ENCODE results near the gene ZFP92. TPM values are rescaled to one million over a fixed set of nuclear protein-coding genes. Genes with fewer than 3 reads are reported as not detected.
"Not testable (repeated sequence)": the region's sequence is repeated elsewhere in the genome, so short reads cannot be mapped to it uniquely, and the experiment has no call there.

Gene ZFP92
- total RNA-seq, 1 donor from 2014 or later, result 0.65 TPM

DNA sequence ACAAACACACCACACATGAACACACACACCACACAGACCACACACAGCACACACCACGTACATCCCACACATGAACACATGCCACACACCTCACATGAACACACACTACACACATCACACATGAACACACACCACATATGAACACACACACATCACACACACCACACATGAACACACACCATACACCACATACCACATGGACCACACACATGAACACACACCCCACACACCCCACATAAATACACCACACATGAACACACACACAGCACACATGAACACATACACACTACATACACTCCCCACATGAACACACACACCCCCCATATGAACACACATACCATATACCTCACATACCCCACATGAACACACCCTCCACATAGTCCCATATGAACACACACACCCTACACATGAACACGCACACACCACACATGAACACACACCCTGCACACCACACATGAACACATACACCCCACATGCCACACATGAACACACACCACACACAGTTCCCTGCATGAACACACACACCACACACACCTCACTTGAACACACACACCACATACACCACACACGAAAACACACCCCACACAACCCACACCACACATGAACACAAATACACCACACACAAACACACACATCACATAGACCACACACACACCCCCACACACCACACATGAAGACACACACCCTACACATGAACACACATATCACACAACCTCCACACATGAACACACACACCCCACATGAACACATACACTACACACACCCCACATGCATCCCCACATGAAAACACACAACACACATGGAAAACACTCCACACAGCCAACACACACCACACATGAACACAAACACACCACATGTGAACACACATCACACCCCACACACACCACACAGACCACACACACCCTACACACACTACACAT is 28.4 kb upstream of the ZFP92 start:
- DNase-seq (ENCODE audit: missing footprints) (no peak), ATAC-seq (no peak)
- intact Hi-C loops (cut with DNase I), result no loop called here

DNA sequence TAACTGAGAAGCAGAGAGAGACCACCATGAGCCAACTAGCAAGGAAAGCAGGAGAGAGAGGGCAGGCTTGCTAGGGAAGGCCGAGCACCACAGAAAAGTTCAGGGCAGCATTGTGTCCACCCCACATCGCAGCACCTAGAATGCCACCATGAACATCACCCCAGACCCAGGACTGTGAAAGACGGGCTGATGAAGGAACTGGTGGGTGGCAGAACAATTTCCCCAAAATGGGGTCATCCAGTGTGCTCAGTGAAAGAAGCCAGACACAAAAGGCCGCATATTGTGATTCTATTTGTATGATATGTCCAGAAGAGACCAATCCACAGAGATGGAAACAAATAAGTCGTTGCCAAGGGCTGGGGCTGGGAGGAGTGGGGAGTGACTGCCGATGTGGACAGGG is 26.9 kb upstream of the ZFP92 start:
- DNase-seq (ENCODE audit: missing footprints), result no peak
- ATAC-seq, result no peak
- intact Hi-C loops (cut with DNase I), result no loop called here

DNA sequence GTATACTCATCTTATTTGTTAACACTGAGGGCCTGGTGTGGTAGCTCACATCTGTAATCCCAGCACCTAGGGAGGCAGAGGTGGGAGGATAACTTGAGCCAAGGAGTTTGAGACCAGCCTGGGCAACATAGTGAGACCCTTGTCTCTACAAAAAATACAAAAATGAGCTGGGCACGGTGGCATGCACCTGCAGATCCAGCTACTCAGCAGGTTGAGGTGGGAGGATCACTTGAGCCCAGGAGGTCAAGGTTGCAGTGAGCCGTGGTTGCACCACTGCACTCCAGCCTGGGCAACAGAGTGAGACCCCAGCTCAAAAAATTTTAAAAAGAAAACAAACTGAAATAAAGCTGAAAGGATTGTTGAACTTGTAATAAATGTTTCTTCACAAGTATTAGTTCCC is 26.3 kb upstream of the ZFP92 start:
- ATAC-seq; DNase-seq (ENCODE audit: missing footprints); intact Hi-C loops (cut with DNase I): not testable (repeated sequence)

DNA sequence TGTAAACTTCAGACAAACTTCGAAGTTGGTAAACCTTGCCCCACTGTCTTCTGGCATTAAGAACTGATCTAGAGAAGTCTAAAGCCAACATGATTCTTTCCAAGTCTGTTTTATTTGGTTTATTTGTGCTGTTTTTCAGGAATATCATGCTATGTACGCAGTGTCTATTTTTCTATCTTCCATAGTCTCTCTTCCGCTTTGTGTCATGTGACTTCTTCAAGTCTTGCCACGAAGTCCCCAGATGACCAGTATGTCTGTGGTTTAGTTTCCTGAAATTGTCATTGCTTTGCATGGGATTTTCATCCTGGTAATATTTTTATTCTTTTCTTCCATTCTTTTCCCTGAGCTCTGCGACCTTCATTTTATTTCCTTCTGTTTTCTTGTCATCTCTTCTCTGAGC is 25.2 kb upstream of the ZFP92 start:
- DNase-seq (ENCODE audit: missing footprints), result no peak
- intact Hi-C loops (cut with DNase I), result no loop called here
- ATAC-seq, result no peak

DNA sequence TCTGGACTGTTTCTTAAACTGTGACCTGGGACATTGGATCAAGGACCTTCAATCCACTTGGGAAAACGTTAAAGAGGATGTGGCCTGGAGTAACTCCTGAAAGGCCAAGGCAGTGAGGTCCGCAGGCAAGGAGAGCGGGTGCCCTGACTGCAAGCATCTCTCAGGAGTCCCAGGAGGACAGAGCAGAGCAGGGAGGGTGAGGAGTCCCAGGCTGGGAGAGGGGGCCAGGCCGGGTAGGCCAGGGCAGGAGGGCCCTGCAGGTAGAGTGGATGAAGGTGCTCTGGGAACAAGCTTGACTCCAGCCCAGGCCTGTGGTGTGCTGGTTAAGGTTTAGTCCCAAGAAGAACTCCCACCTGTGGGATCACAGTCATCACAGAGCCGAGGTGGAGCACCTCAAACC is 23.9 kb upstream of the ZFP92 start:
- intact Hi-C loops (cut with DNase I), result no loop called here
- ATAC-seq (no peak), DNase-seq (ENCODE audit: missing footprints) (no peak)

DNA sequence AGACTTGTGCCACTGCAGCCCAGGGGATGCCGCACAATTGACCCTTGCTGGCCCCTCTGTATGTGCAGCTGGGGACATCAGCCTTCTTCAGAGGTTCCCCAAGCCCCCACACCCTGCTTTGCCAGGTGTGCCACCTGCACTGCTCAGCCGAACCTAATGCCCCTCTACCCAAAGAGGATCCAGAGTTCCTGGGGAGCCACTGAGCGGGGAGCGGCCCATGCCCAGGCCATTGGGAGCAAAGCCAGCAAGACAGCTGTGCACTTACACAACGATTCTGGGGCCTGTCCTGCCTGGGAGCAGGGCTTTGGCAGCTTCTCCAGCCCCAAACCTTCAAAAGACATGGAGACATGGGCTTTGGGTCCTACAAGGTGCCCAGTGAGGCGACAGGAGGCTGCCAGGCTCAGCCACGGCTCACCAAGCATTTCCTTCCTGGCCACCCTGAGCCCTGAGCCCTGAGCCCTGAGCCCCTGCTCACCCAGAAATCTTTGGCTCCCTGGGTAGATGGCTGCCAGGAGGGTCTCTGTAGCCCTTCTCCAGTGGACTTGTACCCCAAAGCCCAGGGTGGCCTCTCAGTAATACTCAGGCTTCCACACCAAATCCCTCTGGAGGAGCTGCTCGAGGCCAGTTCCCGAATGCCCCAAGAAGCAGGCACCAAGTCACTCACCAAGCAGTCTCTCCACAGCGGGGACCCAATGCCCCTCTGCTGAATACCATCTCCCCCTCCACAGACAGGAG is 23.1 kb upstream of the ZFP92 start:
- ATAC-seq (no peak), DNase-seq (ENCODE audit: missing footprints) (no peak)
- intact Hi-C loops (cut with DNase I), result no loop called here

DNA sequence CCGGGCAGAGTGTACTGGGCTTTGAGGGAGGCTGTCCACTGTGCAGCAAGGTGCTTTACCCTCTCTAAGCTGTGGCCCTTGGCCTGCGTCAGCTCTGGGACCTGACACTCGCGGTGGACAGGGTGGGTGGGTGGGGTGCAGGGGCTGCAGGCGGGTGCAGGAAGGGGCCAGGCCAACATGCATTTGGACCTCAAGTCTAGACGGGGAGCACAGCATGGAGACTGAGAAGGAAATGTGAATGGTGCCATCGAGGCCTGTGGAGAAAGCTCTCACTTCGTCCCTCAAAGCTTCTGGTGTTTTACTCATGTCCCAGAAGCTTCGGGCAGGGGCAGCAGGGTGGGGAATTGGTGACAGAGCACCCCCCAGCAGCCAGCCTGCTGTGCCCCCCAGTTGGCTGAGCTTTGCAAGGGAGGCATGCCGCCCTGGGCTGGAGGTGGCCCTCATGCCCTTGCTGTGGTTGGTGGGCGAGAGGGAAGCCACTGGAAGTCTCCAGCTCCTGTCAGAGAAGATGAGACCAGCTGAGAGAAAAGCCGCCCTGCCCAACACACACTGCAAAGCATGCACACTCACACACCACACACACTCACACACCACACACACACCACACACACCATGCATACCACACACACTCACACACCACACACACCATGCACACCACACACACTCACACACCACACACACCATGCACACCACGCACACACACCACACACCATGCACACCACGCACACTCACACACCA is 22.4 kb upstream of the ZFP92 start:
- ATAC-seq (no peak), DNase-seq (ENCODE audit: missing footprints) (no peak)
- intact Hi-C loops (cut with DNase I), result no loop called here

DNA sequence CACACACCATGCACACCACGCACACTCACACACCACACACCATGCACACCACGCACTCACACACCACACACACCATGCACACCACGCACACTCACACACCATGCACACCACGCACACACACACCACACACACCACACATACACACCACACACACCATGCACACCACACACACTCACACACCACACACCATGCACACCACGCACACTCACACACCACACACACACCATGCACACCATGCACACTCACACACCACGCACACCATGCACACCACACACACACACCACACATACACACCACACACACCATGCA is 21.9 kb upstream of the ZFP92 start:
- ATAC-seq; DNase-seq (ENCODE audit: missing footprints): not testable (repeated sequence)

DNA sequence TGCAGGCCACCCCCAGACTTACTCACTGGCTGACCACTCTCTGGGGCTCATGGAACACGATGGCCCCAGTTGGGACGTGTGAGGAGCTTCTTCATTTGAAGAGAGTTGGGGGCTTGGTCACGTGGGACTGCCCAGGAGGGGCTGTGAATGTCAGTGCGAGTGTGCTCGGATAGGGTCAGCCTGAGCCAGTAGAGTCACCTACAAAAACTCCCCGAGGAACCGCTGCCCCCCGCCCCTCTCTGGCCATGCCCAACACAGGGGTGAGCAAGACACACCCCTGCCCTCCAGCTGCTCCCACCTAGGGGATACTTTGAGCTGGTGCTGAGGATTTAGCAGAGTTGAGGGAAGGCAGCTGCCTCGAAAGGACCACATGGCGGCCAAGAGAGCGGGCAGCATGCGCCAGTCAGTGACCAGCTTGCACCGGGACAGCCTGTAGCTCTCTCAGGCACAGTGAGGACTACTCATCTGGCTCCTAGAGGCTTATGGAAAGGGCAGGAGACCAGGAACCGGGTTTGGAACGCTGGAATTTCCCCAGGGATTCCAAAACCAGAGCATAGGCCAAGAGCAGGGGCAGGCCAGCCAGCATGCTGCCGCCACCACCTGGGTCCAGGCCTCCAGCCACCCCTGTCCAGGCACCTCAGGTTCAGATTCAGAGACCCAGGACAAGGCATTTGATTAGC is 18.5 kb upstream of the ZFP92 start:
- DNase-seq (ENCODE audit: missing footprints), result no peak
- intact Hi-C loops (cut with DNase I), result no loop called here
- no peak for ATAC-seq

More for the DNA sequence above, 21.9 kb upstream of the ZFP92 start:
- intact Hi-C loops (cut with DNase I), result not testable (repeated sequence)

DNA sequence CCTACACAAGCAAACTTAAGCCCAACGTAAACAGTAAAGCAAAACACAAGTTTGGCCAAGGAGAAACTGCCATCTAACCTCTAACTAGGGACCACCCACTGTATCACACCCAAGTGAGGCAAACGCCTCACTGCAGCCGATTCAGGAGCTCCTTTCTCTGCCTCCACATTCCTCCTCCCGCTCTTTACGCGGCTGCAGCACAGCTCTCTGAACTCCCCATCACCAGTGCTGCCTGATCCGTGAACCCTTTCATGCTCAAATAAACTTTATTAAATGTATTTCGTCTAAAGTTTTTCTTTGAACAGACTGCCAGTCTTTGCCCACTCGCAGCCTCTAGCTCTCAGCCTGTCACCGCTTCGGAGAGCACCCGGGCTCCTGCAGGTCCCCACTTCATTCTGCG is 16.7 kb upstream of the ZFP92 start:
- intact Hi-C loops (cut with DNase I), result no loop called here
- ATAC-seq (no peak), DNase-seq (ENCODE audit: missing footprints) (peak; percentile 16)

DNA sequence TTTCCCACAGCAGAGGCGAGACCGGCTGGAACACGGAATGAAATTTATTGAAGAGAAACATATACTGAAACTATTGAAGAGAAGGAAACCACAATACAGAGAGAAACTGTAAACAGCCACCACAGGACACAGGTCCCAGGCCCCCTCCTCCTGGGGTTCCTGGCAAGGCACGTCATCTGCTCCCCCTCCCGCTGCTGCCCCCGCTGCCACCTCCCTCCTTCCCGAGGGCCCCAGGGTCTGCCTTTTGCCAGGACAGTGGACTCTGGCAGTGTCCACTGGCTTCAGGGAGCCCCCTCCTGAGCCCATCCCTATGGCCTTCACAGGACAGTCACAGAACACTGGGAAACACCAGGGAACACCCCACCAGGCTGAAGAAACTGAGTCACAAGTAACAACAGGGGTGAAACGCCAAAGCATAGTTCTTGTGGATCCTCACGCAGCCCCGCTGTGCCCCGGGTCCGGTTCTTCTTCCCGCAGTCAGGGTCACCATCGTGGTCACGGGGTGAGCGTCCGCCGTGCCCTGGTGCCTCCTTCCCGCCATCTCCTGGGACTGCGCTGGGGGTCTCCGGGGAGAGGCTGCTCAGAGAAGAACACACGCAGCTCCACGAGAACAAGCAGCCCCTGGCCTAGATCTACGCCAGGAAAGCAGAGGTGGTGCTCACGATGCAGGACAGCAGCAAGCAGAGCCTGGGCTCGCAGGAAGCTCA is 15.5 kb upstream of the ZFP92 start:
- DNase-seq (ENCODE audit: missing footprints) (peak; percentile 13), ATAC-seq (no peak)
- intact Hi-C loops (cut with DNase I), result no loop called here

DNA sequence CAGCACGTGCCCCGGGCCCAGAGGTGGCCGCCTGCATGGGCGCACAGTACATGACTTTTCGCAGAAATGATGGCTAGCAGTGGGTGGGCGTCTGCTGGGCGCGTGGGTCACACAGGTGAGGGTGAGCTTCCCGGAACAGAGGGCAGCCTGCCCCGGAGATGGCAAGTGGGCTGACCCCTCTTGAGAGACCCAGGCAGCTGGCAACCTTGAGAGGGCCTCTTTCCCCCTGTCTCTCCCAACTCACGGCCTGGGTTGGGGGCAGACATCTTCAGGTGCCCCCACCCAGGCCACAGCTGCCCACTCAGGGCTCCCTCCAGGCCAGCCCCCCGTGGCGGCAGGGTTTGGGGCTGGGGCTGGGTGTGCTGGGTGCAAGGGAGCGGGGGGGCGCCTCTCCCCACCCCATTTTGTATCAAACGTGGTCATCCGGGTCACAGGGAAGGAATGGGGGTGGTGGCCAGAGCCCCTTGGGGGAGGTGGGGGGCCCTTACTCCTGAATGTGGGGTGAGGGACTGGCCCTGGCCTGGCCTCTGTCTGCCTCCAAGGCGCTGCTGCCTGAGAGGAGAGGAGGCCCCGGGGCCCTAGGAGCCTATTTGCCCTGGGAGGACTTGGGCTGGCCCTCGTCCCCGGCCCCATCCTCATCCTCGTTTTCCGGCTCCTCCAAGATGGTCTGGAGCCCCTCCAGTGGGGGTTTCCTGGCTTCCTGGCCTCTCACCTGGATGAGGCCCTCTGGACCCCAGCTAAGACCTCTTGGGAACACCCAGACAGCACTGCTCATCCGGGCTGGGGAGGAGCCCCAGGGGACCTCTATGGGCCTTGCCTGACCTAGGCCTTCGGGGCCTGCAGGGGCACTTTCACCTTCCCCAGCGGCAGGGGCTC is 14.7 kb upstream of the ZFP92 start:
- intact Hi-C loops (cut with DNase I), result no loop called here
- ATAC-seq (no peak), DNase-seq (ENCODE audit: missing footprints) (peak; percentile 18)

DNA sequence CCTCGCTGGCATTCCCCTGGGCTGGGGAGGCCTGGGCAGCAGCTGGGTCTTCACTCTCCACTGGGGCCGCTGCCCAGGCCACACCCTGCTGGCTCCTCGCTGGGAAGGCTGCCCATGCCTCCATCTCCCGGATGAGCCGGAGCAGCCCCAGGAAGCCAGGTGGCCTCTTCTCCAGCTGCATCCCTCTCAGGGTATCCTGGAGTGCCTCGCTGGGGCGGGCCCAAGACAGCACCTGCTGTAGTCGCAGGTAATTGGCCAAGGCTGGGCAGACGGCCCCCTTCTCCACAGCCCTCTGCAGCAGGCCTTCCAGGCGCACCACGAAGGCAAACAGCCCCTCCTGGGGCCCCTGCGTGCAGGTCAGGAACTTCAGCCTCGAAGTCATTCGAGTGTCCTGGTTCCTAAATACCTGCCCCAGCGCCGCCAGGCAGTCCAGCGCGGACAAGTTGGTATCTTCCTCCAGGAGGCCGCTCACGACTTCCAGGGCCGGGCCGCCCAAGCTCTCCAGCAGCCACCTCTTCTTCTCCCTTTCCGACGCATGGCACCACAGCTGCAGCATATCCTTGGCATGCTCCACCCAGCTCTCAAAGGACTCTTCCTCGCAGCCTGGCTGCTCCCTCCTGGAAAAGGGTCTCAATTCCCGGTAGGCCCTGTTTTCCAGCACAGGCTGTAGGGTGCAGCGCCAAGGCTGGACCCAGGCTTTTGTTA is 13.9 kb upstream of the ZFP92 start:
- DNase-seq (ENCODE audit: missing footprints) (peak; percentile 5), ATAC-seq (no peak)
- intact Hi-C loops (cut with DNase I), result no loop called here

DNA sequence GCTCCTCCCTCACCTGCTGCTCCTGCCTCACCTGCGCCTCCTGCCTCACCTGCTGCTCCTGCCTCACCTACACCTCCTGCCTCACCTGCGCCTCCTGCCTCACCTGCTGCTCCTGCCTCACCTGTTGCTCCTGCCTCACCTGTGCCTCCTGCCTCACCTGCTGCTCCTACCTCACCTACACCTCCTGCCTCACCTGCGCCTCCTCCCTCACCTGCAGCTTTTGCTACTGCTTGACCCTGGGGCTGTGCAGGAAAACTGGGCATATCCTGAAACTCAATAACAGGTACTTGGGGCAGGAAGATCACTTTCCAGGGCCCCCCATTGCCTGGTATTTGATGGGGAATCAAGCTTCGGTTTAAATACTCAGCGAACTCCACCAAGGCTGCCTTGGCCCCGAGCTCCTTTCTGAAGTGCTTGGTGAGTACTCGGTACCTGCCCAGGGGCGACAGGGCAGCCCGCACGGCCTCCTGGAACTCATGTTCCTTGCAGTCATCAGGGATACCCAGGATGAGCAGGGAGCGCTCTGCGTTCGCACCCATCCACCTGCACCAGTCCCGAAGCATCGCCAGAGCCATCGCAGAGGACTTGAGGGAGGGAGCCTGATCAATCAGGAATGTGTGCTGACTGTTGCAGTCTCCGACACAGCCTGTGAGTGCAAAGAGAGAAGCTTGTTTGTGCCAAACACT is 12.9 kb upstream of the ZFP92 start:
- DNase-seq (ENCODE audit: missing footprints) (no peak), ATAC-seq (no peak)
- intact Hi-C loops (cut with DNase I), result no loop called here

DNA sequence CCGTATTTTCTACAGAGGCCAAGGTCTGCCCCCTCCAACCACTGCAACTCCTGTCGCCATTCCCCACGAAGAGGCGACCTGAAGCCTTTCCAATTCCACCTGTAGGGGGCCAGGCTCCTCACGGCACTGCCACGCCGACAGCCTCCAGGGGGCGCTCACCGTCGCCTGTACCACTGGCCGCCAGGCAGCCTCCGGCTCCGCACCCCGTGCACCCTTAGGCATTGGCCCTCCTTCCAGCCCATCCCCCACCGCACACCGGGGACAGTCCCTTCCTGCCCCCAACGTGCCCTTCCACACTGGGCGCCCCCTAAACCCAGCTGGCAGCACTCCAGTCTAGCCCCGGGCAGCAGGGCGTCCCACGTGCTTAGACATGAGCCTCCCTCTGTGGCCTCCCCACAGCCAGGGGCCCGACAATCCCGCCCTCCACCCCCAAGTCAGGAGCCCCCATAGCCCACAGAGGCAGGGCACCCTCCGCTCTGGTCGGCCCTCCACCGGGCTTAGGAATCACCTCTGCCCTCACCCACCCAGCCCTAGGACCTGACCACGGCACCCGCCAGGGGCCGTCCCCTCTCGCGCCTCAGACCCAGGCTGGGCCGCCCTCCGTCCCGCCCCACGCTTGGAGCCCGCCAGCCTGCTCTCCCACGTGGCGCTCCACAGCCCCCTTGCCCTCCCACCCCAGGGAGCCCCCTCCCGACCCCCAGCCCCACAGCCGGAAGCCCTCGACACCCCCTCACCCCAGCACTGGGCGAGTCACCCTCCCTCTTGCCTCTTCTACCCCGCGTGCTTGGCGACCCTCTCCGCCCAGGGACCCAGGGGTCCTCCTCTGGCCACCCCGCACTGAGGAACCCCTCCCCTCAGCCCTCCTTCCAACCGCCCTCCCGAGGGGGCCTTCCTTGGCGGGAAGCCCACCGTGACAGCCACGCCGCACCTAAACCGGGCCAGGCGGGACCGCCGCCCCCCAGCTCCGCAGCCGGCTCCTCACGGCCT is 10.8 kb upstream of the ZFP92 start:
- intact Hi-C loops (cut with DNase I), result no loop called here
- ATAC-seq, result no peak

More for the DNA sequence above, 10.8 kb upstream of the ZFP92 start:
- DNase-seq (ENCODE audit: missing footprints), result peak; percentile 75

Data from Right ventricle myocardium inferior (tissue), 1 donor.